Neural progenitor cell (in vitro differentiated cells): ENCODE data around the gene CD28. TPM values are rescaled to one million over a fixed set of nuclear protein-coding genes. Genes with fewer than 3 reads are reported as not detected.

Experiments
- DNase-seq: peaks from one replicate; pipeline ENCODE4 v3.0.0-alpha.2; 2016; ENCODE audit warnings: low spot score
- H2AFZ ChIP-seq: fragments of 200-600 bp; sonication (generic); replicated peaks from 2 replicates; pipeline ENCODE4 v1.6.1; 2016; ENCODE audit warnings: antibody characterized with exemption
- H3F3A ChIP-seq: fragments of 200-600 bp; sonication (generic); 2 replicates; pipeline ENCODE4 v1.6.1; 2016; ENCODE audit warnings: antibody characterized with exemption, low read depth
- H3K27ac ChIP-seq: fragments of 200-600 bp; sonication (generic); 2 replicates; pipeline ENCODE4 v1.5.1; 2016; ENCODE audit warnings: mild to moderate bottlenecking
- H3K27me3 ChIP-seq: fragments of 200-600 bp; sonication (generic); 2 replicates; pipeline ENCODE4 v1.6.1; 2016; ENCODE audit warnings: mild to moderate bottlenecking, moderate library complexity
- H3K36me3 ChIP-seq: fragments of 200-600 bp; sonication (generic); 2 replicates; pipeline ENCODE4 v1.5.1; 2016
- H3K4me1 ChIP-seq: fragments of 200-600 bp; sonication (generic); 2 replicates; pipeline ENCODE4 v1.6.1; 2016; ENCODE audit warnings: mixed run types
- H3K4me2 ChIP-seq: fragments of 200-600 bp; sonication (generic); 2 replicates; pipeline ENCODE4 v1.6.1; 2016
- H3K4me3 ChIP-seq: fragments of 200-600 bp; sonication (generic); 2 replicates; pipeline ENCODE4 v1.5.1; 2016
- H3K79me2 ChIP-seq: fragments of 200-600 bp; sonication (generic); 2 replicates; pipeline ENCODE4 v1.6.1; 2016; ENCODE audit warnings: low read depth
- H3K9ac ChIP-seq: fragments of 200-600 bp; sonication (generic); 2 replicates; pipeline ENCODE4 v1.6.1; 2016
- H3K9me3 ChIP-seq: fragments of 200-600 bp; sonication (generic); 2 replicates; pipeline ENCODE4 v1.5.1; 2016; ENCODE audit warnings: low read depth
- H4K20me1 ChIP-seq: fragments of 200-600 bp; sonication (generic); 2 replicates; pipeline ENCODE4 v1.6.1; 2016; ENCODE audit warnings: low read depth
- H3K27ac Mint-ChIP-seq: 3 replicates; pipeline ENCODE4 v1.8.0; 2021; ENCODE audit warnings: mixed read lengths
- H3K27me3 Mint-ChIP-seq: 2 replicates; pipeline ENCODE4 v1.8.0; 2022; ENCODE audit warnings: low read depth, mild to moderate bottlenecking, inconsistent platforms, moderate library complexity, mixed read lengths; ENCODE audit not compliant: insufficient read depth
- H3K36me3 Mint-ChIP-seq: 3 replicates; pipeline ENCODE4 v1.8.0; 2021; ENCODE audit warnings: mixed read lengths
- H3K4me1 Mint-ChIP-seq: 3 replicates; pipeline ENCODE4 v1.8.0; 2021; ENCODE audit warnings: mixed read lengths
- H3K4me3 Mint-ChIP-seq: 3 replicates; pipeline ENCODE4 v1.8.0; 2021; ENCODE audit warnings: mild to moderate bottlenecking, moderate library complexity, mixed read lengths
- H3K9me3 Mint-ChIP-seq: 3 replicates; pipeline ENCODE4 v1.8.0; 2020; ENCODE audit warnings: mixed read lengths
- EZH2 ChIP-seq: fragments of 200-600 bp; sonication (generic); IDR thresholded peaks from 2 replicates; pipeline ENCODE4 v1.6.1; 2017; ENCODE audit warnings: antibody characterized with exemption, mild to moderate bottlenecking, moderate library complexity
- EZH2phosphoT487 ChIP-seq: fragments of 200-600 bp; sonication (generic); IDR thresholded peaks from 2 replicates; pipeline ENCODE4 v1.6.1; 2017; ENCODE audit warnings: antibody characterized with exemption
- total RNA-seq: library from RNA; depleted of rRNA; stranded (reverse); fragments of >200 nt; gene quantifications from 2 replicates; pipeline ENCODE4 v1.2.3, GENCODE V29; 2015; ENCODE audit warnings: low replicate concordance
- TF ChIP-seq, protein P1 (sequence below): fragments of 200-600 bp; sonication (generic); IDR thresholded peaks from 2 replicates; pipeline ENCODE4 v1.5.1; 2017; ENCODE audit warnings: antibody characterized with exemption, mild to moderate bottlenecking

The CD28 gene
- total RNA-seq, 1 donor from 2014 or later, result not detected

DNA sequence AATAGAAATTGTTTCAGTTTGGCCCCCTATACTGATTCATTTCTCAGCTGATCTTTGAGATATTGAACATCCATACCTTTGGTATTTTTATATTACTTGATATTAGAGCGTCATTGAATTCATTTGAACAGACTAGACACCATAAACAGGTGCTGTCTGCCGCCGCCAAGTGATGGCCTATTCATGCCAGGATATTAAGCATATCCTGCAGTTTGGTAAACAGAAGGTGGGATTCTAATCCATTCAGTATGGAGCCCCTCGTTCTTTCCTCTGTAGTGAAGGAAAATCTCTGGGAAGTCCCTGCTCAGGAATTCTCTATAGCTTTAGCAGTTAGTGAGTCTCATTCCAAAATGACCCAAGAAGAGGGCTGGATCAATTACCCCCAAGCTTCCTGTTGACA is 23.0 kb upstream of the CD28 start:
- DNase-seq, result no peak
- H3K9me3 Mint-ChIP-seq, result peaks cover 3% of the 10 kb centered on the region
- Histone ChIP-seq H3K27me3 (no peaks in the 10 kb centered on the region), H3F3A (no peaks in the 10 kb centered on the region), H3K4me2 (no peak overlapping the region), H3K4me3 (no peak overlapping the region), H3K4me1 (peaks cover under 1% of the 10 kb centered on the region), H3K9me3 (no peaks in the 10 kb centered on the region), H3K79me2 (no peaks in the 10 kb centered on the region), H3K36me3 (no peaks in the 10 kb centered on the region), H3K9ac (no peak overlapping the region), H2AFZ (no peak overlapping the region), H4K20me1 (no peaks in the 10 kb centered on the region), H3K27ac (no peak overlapping the region)
- H3K36me3 Mint-ChIP-seq, result peaks cover 2% of the 10 kb centered on the region
- H3K27me3 Mint-ChIP-seq, result peaks cover 11% of the 10 kb centered on the region
- peaks cover 1% of the 10 kb centered on the region for H3K4me1 Mint-ChIP-seq
- TF ChIP-seq EZH2, result no peak
- TF ChIP-seq, protein P1, sequence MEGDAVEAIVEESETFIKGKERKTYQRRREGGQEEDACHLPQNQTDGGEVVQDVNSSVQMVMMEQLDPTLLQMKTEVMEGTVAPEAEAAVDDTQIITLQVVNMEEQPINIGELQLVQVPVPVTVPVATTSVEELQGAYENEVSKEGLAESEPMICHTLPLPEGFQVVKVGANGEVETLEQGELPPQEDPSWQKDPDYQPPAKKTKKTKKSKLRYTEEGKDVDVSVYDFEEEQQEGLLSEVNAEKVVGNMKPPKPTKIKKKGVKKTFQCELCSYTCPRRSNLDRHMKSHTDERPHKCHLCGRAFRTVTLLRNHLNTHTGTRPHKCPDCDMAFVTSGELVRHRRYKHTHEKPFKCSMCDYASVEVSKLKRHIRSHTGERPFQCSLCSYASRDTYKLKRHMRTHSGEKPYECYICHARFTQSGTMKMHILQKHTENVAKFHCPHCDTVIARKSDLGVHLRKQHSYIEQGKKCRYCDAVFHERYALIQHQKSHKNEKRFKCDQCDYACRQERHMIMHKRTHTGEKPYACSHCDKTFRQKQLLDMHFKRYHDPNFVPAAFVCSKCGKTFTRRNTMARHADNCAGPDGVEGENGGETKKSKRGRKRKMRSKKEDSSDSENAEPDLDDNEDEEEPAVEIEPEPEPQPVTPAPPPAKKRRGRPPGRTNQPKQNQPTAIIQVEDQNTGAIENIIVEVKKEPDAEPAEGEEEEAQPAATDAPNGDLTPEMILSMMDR, result no peak
- no peak for TF ChIP-seq EZH2phosphoT487
- no peak overlapping the region for H3K27ac Mint-ChIP-seq
- no peak overlapping the region for H3K4me3 Mint-ChIP-seq

DNA sequence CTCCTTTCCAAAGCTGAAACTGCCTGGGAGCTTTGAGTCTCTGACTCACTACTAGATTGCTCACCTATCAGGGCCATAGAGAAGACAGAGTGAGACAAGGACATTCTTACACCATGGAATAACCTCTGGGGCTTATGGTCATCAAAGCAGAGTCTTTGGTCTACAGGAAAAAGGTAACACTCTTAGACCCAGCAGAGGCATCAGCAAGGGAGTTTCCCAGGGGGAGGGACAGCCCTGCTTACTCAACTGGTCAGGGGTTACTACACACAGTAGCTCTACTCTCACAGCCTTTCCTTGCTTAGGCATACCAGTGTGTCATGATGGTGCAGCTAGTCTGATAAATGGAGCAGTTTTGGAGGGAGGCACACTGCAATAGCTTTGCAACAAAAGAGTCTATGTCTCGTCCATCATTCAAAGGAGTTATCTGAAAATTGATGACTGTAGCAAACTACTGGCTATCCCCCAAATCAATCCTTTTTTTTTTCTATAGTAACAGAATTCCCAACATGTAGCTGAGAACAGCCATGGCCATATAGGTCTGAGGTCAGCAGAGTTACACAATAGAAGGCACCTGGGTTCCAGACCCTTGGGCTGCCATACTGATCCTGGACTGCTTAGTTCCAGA is 22.4 kb upstream of the CD28 start:
- H3K4me1 Mint-ChIP-seq, result peaks cover 8% of the 10 kb centered on the region
- Histone ChIP-seq H3K27me3 (no peaks in the 10 kb centered on the region), H3F3A (no peaks in the 10 kb centered on the region), H3K27ac (no peak overlapping the region), H3K9me3 (no peaks in the 10 kb centered on the region), H3K4me2 (no peak overlapping the region), H4K20me1 (no peaks in the 10 kb centered on the region), H3K9ac (no peak overlapping the region), H2AFZ (no peak overlapping the region), H3K4me3 (no peak overlapping the region), H3K4me1 (peaks cover 6% of the 10 kb centered on the region), H3K79me2 (no peaks in the 10 kb centered on the region), H3K36me3 (no peaks in the 10 kb centered on the region)
- H3K27ac Mint-ChIP-seq, result no peak overlapping the region
- TF ChIP-seq EZH2 (no peak), EZH2phosphoT487 (no peak)
- TF ChIP-seq, protein P1, result no peak
- H3K36me3 Mint-ChIP-seq, result peaks cover 2% of the 10 kb centered on the region
- H3K9me3 Mint-ChIP-seq, result peaks cover 3% of the 10 kb centered on the region
- H3K4me3 Mint-ChIP-seq, result no peak overlapping the region
- peaks cover 9% of the 10 kb centered on the region for H3K27me3 Mint-ChIP-seq
- DNase-seq, result no peak

DNA sequence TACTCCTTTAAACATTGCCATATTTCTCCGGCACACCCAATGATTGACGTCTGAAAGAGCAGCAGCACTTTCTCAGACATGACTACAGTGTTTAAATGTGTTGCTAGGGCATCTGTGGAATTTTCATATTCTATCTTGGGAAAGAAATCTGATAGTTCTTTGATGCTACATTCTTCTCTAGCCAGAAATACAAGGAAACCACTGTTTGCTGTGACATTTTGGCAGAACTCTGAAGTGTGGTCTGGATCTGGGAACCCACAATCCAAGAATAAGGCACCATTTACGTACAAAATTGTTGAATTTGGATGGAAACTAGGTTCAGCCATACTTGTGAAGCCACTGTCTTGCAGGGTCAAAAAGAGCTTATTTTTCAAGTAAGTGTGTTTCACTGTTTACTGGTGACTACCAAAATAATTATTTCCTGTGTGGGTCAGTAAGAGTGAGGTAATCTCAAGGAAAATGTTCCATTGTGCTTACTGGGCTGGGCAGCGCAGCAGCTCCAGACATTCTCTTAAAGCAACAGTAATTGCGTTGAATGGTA is 21.3 kb upstream of the CD28 start:
- Mint-ChIP-seq H3K4me1 (peaks cover 14% of the 10 kb centered on the region), H3K9me3 (peaks cover 3% of the 10 kb centered on the region), H3K27ac (no peak overlapping the region), H3K4me3 (no peak overlapping the region), H3K36me3 (peaks cover 2% of the 10 kb centered on the region), H3K27me3 (peaks cover 6% of the 10 kb centered on the region)
- H3K27me3 ChIP-seq, result no peaks in the 10 kb centered on the region
- no peak overlapping the region for H3K27ac ChIP-seq
- H4K20me1 ChIP-seq, result no peaks in the 10 kb centered on the region
- no peak for DNase-seq
- H3K4me1 ChIP-seq, result peaks cover 7% of the 10 kb centered on the region
- H3K36me3 ChIP-seq, result no peaks in the 10 kb centered on the region
- no peaks in the 10 kb centered on the region for H3F3A ChIP-seq
- H3K9me3 ChIP-seq, result no peaks in the 10 kb centered on the region
- H3K4me3 ChIP-seq, result no peak overlapping the region
- no peak overlapping the region for H3K9ac ChIP-seq
- no peak overlapping the region for H3K4me2 ChIP-seq
- no peak overlapping the region for H2AFZ ChIP-seq
- no peak for TF ChIP-seq EZH2
- TF ChIP-seq, protein P1, result no peak
- TF ChIP-seq EZH2phosphoT487, result no peak
- no peaks in the 10 kb centered on the region for H3K79me2 ChIP-seq
